Activated CD4-positive, CD25-positive, alpha-beta regulatory T cell treated with anti-CD3 and anti-CD28 coated beads, Interleukin-2, amount 50 U/mL, for 72 hours (primary cell): ENCODE results near the gene DNAJC15.

ENCODE experiments used
- DNase-seq: peaks from one replicate; pipeline ENCODE4 v3.0.0; 2021

Gene DNAJC15

DNA sequence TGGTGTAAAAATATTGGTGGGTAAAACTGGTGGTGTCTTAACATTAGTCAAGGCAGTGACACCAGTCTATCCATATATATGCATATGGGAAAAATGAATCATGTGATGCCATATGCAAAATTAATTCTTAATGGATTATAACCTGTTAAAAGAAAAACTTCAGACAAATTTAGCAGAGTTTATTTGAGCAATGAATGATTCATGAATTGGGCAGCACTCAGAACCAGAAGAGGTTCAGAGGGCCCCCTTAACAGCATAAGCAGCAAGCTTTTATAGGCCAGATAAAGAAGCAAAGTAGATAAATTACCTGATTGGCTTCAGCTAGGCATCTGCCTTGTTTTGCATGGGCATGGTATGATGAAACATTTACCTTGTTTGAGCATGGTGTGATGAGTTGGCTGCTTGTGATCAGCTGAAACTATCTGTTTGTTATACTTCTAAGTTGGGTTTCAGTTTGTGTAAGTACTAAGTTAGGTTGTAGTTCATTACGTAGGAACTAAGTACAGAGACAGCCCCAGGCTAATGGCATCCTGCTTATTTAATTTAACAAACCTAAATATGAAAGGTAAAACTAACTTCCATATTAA is 66.6 kb downstream of the DNAJC15 start:
- no peak for DNase-seq

GRCh38 chr13:43094901-43095300 is 71.5 kb downstream of the DNAJC15 start:
- no peak for DNase-seq

DNA sequence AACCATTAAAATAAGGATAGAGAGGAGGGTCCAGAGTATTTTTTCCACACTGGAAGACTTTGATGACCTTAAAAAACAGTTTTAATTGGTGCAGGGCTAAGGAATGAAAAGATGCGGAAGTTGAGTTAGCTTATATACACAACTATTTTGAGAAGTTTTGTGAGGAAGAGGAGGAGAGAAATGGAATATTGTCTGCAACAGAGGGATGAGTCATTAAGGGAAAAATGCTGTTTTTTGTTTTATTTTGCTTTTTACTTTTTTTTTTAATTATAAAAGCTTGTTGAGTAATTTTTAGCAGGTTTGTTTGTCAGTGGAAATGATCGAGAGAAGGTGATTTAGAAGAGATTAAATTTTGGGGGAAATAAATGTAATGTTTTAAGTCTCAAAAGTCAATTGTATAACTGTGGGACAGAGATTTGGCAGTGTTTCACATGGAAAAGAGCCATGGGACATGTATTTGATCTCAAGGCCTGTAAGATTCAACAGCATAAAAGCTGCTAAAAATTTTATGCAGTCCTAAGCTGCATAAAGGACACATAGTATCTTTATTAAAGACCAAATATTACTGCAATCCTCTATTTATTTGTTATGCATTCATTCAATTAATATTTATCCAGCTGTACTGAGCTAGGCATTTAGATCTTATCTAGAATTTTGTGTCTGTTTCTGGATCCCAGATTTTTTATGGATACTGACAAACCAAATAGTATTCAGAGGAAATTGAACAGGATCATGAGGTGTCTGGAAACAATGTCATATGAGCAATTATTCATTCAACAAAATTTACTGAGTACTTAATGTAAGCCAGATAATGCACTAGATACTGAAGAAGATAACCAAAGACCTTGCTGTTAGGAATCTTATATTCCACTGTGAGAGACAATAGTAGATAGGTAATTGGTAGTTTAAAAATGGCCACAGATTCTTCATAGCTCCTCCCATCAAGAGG is 72.7 kb downstream of the DNAJC15 start:
- DNase-seq, result no peak

DNA sequence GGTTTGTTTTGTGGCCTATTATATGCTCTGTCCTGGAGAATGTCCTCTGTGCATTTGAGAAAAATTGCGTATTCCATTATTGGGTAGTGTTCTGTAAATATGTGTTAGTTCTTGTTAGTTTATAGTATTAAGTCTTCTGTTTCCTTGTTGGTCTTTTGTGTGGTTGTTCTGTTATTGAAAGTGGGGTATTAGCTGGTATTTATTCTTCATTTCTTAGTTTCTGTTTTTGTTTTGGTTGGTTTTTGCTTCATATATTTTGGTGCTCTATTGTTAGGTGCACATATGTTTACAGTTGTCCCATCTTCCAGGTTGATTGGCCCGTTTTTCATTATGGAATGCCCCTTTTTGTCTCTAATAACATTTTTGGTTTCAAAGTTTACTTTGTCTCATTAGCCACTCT is 77.3 kb downstream of the DNAJC15 start:
- no peak for DNase-seq

DNA sequence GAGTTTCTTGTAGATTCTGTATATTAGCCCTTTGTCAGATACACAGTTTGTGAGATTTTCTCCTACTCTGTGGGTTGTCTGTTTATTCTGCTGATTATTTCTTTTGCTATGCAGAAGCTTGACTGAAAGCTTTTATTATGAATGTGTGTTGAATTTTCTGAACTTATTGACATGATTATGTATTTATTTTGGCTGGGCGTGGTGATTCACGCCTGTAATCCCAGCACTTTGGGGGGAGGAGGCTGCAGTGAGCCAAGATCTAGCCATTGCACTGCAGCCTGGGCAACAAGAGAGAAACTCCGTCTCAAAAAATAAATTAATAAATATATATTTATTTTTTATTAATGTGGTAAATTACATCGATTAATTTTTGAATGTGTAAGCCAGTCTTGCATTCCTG is 78.9 kb downstream of the DNAJC15 start:
- no peak for DNase-seq

- no peak for DNase-seq
Measured at GRCh38 chr13:43107780-43108179, 84.4 kb downstream of the DNAJC15 start.

GRCh38 chr13:43110036-43110435 is 86.7 kb downstream of the DNAJC15 start:
- DNase-seq, result no peak

GRCh38 chr13:43110658-43111057 is 87.3 kb downstream of the DNAJC15 start:
- DNase-seq, result no peak

DNA sequence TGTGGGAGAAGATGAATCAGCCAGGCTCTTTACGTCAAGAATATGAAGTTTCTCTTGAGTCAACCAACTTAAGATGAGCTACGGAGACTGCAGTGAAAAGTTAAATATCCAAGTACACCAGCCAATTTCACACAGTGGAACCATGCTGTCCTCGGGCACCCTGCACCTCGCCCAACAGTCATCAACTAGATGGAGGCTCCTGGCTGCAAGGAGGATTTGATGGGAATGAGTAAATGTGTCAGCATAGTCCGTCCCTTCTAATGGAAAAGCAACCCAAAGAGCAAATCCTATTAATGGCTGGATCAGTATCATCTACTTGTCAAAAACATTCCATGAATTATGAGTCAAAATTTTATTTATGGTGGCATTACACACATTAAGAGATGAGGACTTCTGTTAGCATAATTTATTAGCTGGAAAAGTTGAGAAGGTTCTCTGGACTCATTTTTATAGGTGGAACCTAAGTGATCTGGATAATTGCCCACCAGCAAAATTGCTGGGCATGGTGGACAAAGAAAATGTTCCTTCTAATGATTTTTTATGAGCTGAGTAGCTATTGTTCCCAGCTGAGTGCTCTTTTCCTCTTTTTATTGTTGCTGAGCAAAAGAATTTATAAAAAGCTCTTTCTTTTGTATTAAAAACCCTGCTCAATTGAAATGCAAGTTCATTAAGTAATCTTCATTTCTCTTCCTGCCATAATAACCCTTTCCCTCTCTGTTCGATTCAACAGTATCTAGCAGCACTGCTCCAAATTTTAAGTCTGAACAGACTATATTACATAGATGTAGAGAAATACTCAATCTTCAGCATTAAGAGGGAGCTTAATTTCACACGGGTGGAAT is 88.4 kb downstream of the DNAJC15 start:
- no peak for DNase-seq

- no peak for DNase-seq
Measured at GRCh38 chr13:43113603-43114002, 90.2 kb downstream of the DNAJC15 start.

GRCh38 chr13:43114504-43114903 is 91.1 kb downstream of the DNAJC15 start:
- DNase-seq, result no peak

GRCh38 chr13:43115141-43115540 is 91.8 kb downstream of the DNAJC15 start:
- no peak for DNase-seq

- DNase-seq, result no peak
Measured at GRCh38 chr13:43116242-43116641, 92.9 kb downstream of the DNAJC15 start.

DNA sequence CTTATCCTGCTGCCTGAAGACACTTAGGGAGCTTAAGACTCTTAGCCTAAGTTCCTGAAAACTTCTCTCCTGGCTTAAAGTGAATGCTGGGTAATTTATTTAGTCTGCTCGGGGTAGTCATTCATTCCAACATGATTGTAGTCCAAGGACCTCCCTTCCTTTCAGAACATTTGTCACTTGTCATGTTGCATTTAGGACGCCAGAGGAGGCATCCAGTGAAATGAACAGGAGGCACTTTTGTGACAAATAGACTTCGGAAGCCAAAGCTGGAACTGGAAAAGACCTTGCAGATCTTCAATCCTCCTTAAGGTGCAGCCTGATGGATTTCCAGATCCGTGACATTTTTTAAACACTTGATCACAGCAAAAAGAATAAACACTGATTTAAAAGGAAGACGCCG is 95.1 kb downstream of the DNAJC15 start:
- no peak for DNase-seq

DNA sequence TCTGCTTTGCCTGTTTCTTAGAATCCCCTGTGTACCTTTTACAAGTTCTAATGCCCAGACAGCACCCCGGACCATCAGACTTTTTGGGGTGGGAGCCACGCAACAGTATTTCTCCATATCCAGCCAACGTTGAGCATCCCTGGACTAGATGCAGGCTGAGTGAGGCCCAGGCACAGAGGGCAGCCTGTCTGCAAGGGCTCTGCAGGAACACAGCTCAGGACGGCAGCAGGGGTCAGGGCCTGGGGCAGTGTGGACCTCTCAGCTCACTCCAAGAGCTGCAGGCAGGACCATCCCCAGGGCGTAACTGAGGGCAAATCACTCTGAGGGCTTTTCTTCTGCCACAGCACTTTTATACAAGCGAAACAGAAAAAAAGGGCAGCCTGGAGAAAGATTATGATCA is 95.8 kb downstream of the DNAJC15 start:
- no peak for DNase-seq

GRCh38 chr13:43122791-43123190 is 99.4 kb downstream of the DNAJC15 start:
- no peak for DNase-seq

GRCh38 chr13:43123856-43124255 is 100.5 kb downstream of the DNAJC15 start:
- DNase-seq, result no peak

- no peak for DNase-seq
Measured at GRCh38 chr13:43124490-43124889, 101.1 kb downstream of the DNAJC15 start.

GRCh38 chr13:43126420-43126819 is 103.0 kb downstream of the DNAJC15 start:
- no peak for DNase-seq

DNA sequence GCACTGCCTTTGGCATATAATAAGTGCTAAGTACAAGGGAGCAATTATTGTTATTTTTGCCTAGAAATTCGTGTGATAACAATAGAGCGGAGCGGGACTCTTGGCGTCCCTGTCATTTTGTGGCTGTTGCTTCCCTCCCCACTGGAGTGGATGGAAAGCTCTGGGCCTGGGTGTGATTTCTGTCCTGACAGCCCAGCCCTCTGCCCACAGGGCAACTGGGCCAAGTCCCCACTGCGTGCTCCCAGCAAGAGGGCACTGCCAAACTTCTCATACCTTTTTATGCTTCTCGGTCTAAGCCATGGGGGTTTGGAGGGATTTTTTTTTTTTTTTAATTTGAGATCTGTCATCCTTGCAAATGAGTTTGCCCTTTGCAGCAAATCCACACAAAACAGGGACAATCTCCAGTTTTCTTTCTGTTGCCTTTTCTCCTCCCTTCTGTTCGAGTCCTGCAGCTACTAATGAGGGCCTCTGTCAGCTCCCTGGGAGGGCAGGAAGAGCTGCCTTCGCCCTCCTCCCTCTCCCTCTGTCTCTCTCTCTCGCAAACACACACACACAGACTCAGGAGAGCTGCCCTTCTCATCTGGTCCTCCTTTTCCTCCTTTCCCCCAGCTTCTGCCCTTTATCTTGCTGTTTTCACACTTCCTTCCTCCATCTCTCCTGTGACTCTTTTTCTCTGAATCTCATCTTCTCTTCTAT is 103.9 kb downstream of the DNAJC15 start:
- DNase-seq, result no peak

GRCh38 chr13:43127827-43128226 is 104.4 kb downstream of the DNAJC15 start:
- DNase-seq, result no peak

DNA sequence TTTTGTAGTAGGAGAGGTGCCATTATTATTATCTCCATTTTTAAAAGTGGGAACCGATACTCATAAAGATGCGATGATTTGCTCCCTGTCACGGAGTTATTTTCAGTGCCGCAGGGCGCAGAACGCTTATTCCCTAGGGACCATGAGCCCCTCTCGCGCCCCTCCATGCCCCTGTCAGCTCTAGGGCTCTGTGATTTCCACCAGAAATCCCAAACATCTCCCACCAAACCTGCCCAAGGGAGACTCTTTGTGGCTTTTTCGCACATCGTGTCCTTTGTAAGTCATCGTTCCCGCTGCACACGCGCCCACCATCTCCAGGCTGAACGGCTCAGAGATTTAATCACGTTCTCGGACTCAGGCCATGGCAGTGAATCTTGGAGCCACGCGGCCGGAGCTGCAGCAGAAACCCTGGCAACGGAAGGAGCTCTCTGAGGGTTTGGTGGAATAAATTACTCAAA is 105.1 kb downstream of the DNAJC15 start:
- no peak for DNase-seq

GRCh38 chr13:43129066-43129465 is 105.7 kb downstream of the DNAJC15 start:
- DNase-seq, result no peak
